ENCODE measurements around the gene GFPT1. TPM values are rescaled to one million over a fixed set of nuclear protein-coding genes. Genes with fewer than 3 reads are reported as not detected.

Gene GFPT1
- total RNA-seq, 1 donor from 2014 or later: 41.3 TPM

- intact Hi-C loops (cut with micrococcal nuclease): no loop called here
Measured at GRCh38 chr2:69335311-69335710, 51.7 kb downstream of the GFPT1 start.

- intact Hi-C loops (cut with micrococcal nuclease): no loop called here
Measured at GRCh38 chr2:69333352-69333751, 53.7 kb downstream of the GFPT1 start.

GRCh38 chr2:69330781-69331180 is 56.2 kb downstream of the GFPT1 start:
- intact Hi-C loops (cut with micrococcal nuclease): no loop called here

GRCh38 chr2:69322631-69323030 is 64.4 kb downstream of the GFPT1 start:
- intact Hi-C loops (cut with micrococcal nuclease): no loop called here

- intact Hi-C loops (cut with micrococcal nuclease): no loop called here
Measured at GRCh38 chr2:69316550-69316949, 70.5 kb downstream of the GFPT1 start.

GRCh38 chr2:69315160-69315761 is 71.8 kb downstream of the GFPT1 start:
- intact Hi-C loops (cut with micrococcal nuclease): no loop called here

GRCh38 chr2:69311024-69311416 is 76.0 kb downstream of the GFPT1 start:
- intact Hi-C loops (cut with micrococcal nuclease): no loop called here

GRCh38 chr2:69310111-69311023 is 76.7 kb downstream of the GFPT1 start:
- intact Hi-C loops (cut with micrococcal nuclease): no loop called here

GRCh38 chr2:69309351-69310110 is 77.5 kb downstream of the GFPT1 start:
- intact Hi-C loops (cut with micrococcal nuclease): loop anchor here (5.0 kb wide), 2 partner anchors 282 to 297 kb away; partner anchors contain the start of gene ANTXR1

- intact Hi-C loops (cut with micrococcal nuclease): loop anchor here (5.0 kb wide), 2 partner anchors 281 to 296 kb away; partner anchors contain the start of gene ANTXR1
Measured at GRCh38 chr2:69308338-69308737, 78.7 kb downstream of the GFPT1 start.

GRCh38 chr2:69307579-69308064 is 79.4 kb downstream of the GFPT1 start:
- intact Hi-C loops (cut with micrococcal nuclease): loop anchor here (2.0 to 5.0 kb wide), 3 partner anchors 280 to 845 kb away; partner anchors contain the start of gene ANTXR1

- intact Hi-C loops (cut with micrococcal nuclease): loop anchor here (2.0 to 5.0 kb wide), 3 partner anchors 280 to 844 kb away; partner anchors contain the start of gene ANTXR1
Measured at GRCh38 chr2:69306822-69307578, 80.0 kb downstream of the GFPT1 start.

GRCh38 chr2:69306393-69306821 is 80.6 kb downstream of the GFPT1 start:
- intact Hi-C loops (cut with micrococcal nuclease): loop anchor here (2.0 to 5.0 kb wide), 3 partner anchors 279 to 844 kb away; partner anchors contain the start of gene ANTXR1

- intact Hi-C loops (cut with micrococcal nuclease): loop anchor here (2.0 to 5.0 kb wide), 3 partner anchors 279 to 843 kb away; partner anchors contain the start of gene ANTXR1
Measured at GRCh38 chr2:69305712-69306392, 81.2 kb downstream of the GFPT1 start.

- intact Hi-C loops (cut with micrococcal nuclease): loop anchor here (5.0 kb wide), 2 partner anchors 278 to 293 kb away; partner anchors contain the start of gene ANTXR1
Measured at GRCh38 chr2:69305166-69305565, 81.9 kb downstream of the GFPT1 start.

GRCh38 chr2:69304656-69305055 is 82.4 kb downstream of the GFPT1 start:
- intact Hi-C loops (cut with micrococcal nuclease): loop anchor here (5.0 kb wide), 2 partner anchors 277 to 292 kb away; partner anchors contain the start of gene ANTXR1

GRCh38 chr2:69300650-69301049 is 86.4 kb downstream of the GFPT1 start:
- intact Hi-C loops (cut with micrococcal nuclease): no loop called here

GRCh38 chr2:69299772-69300516 is 87.1 kb downstream of the GFPT1 start:
- intact Hi-C loops (cut with micrococcal nuclease): no loop called here

GRCh38 chr2:69298862-69299261 is 88.2 kb downstream of the GFPT1 start:
- intact Hi-C loops (cut with micrococcal nuclease): no loop called here

All from T-helper 2 cell treated with Interferon-gamma antibody and Interleukin-4, amounts not matched to agents 100 ng/mL and 5 ng/mL, for 36 hours (primary cell).